Activated CD4-positive, alpha-beta T cell treated with anti-CD3 and anti-CD28 coated beads, Interleukin-2, amount 50 U/mL, for 48 hours (primary cell): ENCODE data around the gene NKTR.

Experiments
- DNase-seq, 2 experiments: peaks; one replicate each; pipeline ENCODE4 v3.0.0-alpha.2; 2020

NKTR gene

GRCh38 chr3:42662813-42663535 lies 62.5 kb downstream of the NKTR start:
- DNase-seq: no peak

GRCh38 chr3:42663581-42664437 lies 63.3 kb downstream of the NKTR start:
- no peak for DNase-seq

- no peak for DNase-seq
Measured at GRCh38 chr3:42664438-42664803, 63.9 kb downstream of the NKTR start.

- DNase-seq: no peak
Measured at GRCh38 chr3:42665050-42665878, 64.8 kb downstream of the NKTR start.

- DNase-seq: no peak
Measured at GRCh38 chr3:42666022-42666421, 65.5 kb downstream of the NKTR start.

GRCh38 chr3:42666577-42666998 lies 66.1 kb downstream of the NKTR start:
- DNase-seq: no peak

GRCh38 chr3:42667096-42667522 lies 66.6 kb downstream of the NKTR start:
- DNase-seq: no peak

- no peak for DNase-seq
Measured at GRCh38 chr3:42667523-42668412, 67.3 kb downstream of the NKTR start.

GRCh38 chr3:42668413-42668760 lies 67.9 kb downstream of the NKTR start:
- DNase-seq: no peak

- no peak for DNase-seq
Measured at GRCh38 chr3:42668793-42669217, 68.3 kb downstream of the NKTR start.

GRCh38 chr3:42670051-42670576 lies 69.6 kb downstream of the NKTR start:
- DNase-seq: no peak

GRCh38 chr3:42670670-42671069 lies 70.2 kb downstream of the NKTR start:
- no peak for DNase-seq

GRCh38 chr3:42672515-42672914 lies 72.0 kb downstream of the NKTR start:
- DNase-seq: no peak

- DNase-seq: no peak
Measured at GRCh38 chr3:42673082-42673481, 72.6 kb downstream of the NKTR start.

GRCh38 chr3:42674146-42674545 lies 73.7 kb downstream of the NKTR start:
- no peak for DNase-seq

- DNase-seq: no peak
Measured at GRCh38 chr3:42675909-42676308, 75.4 kb downstream of the NKTR start.

- DNase-seq: no peak
Measured at GRCh38 chr3:42678447-42678846, 78.0 kb downstream of the NKTR start.

- DNase-seq: no peak
Measured at GRCh38 chr3:42680271-42680670, 79.8 kb downstream of the NKTR start.

GRCh38 chr3:42680806-42681205 lies 80.3 kb downstream of the NKTR start:
- no peak for DNase-seq

GRCh38 chr3:42681361-42682038 lies 81.0 kb downstream of the NKTR start:
- DNase-seq: no peak

GRCh38 chr3:42682301-42683070 lies 82.0 kb downstream of the NKTR start:
- DNase-seq: no peak
